ENCODE measurements around the gene MEIS1. TPM values are rescaled to one million over a fixed set of nuclear protein-coding genes. Genes with fewer than 3 reads are reported as not detected.

Gene MEIS1
- total and polyA plus RNA-seq, 2 experiments from 2014 or later: 0.16 to 0.28 TPM

GRCh38 chr2:66604976-66605375 lies 170.1 kb downstream of the MEIS1 start:
- no peaks in the 10 kb centered on the region for H3K36me3 Mint-ChIP-seq (ENCODE audit: low read depth)
- no peak overlapping the region for H3K4me2 ChIP-seq
- no peaks in the 10 kb centered on the region for H3K9me3 Mint-ChIP-seq

More at GRCh38 chr2:66604976-66605375, 170.1 kb downstream of the MEIS1 start:
- Histone ChIP-seq H3K27ac (ENCODE audit: low read depth) (no peak overlapping the region), H3F3A (replicated peaks; ENCODE audit: low read depth) (no peaks in the 10 kb centered on the region), H3K4me1 (ENCODE audit: insufficient read depth) (no peaks in the 10 kb centered on the region), H3K27me3 (ENCODE audit: insufficient read depth) (no peaks in the 10 kb centered on the region), H3K36me3 (ENCODE audit: insufficient read depth) (no peaks in the 10 kb centered on the region), H3K4me3 (no peak overlapping the region), H3K9me2 (ENCODE audit: insufficient read depth) (0 out of 2 replicates have a peak, but pooled peaks cover 3% of the 10 kb centered on the region), H4K20me1 (replicated peaks; ENCODE audit: insufficient read depth) (no peaks in the 10 kb centered on the region), H2AFZ (peak overlapping the region; percentile 81), H3K79me2 (replicated peaks; ENCODE audit: insufficient read depth) (no peaks in the 10 kb centered on the region)
- Mint-ChIP-seq H3K4me3 (no peak overlapping the region), H3K27ac (peak overlapping the region; percentile 27; the same call in 1 of the 2 replicates), H3K4me1 (no peaks in the 10 kb centered on the region), H3K27me3 (ENCODE audit: insufficient read depth, low read depth, poor library complexity) (no peaks in the 10 kb centered on the region)
- TF ChIP-seq REST (IDR thresholded peaks at IDR 0.05; ENCODE audit: unreplicated experiment): no peak
- no peak for TF ChIP-seq CREB1 (CRISPR knock-in tag; IDR thresholded peaks at IDR 0.05; ENCODE audit: low read depth)
- TF ChIP-seq ETS1 (IDR thresholded peaks at IDR 0.05): no peak
- no peak for TF ChIP-seq ZNF331 (CRISPR knock-in tag; IDR thresholded peaks at IDR 0.05; ENCODE audit: low read depth)
- no peak for TF ChIP-seq POLR2AphosphoS5 (IDR thresholded peaks at IDR 0.05; ENCODE audit: low read depth)
- TF ChIP-seq NANOG (IDR thresholded peaks at IDR 0.05; ENCODE audit: borderline replicate concordance): no peak
- no peak for TF ChIP-seq STAT1 (IDR thresholded peaks at IDR 0.05; ENCODE audit: unreplicated experiment)
- TF ChIP-seq, protein P1, sequence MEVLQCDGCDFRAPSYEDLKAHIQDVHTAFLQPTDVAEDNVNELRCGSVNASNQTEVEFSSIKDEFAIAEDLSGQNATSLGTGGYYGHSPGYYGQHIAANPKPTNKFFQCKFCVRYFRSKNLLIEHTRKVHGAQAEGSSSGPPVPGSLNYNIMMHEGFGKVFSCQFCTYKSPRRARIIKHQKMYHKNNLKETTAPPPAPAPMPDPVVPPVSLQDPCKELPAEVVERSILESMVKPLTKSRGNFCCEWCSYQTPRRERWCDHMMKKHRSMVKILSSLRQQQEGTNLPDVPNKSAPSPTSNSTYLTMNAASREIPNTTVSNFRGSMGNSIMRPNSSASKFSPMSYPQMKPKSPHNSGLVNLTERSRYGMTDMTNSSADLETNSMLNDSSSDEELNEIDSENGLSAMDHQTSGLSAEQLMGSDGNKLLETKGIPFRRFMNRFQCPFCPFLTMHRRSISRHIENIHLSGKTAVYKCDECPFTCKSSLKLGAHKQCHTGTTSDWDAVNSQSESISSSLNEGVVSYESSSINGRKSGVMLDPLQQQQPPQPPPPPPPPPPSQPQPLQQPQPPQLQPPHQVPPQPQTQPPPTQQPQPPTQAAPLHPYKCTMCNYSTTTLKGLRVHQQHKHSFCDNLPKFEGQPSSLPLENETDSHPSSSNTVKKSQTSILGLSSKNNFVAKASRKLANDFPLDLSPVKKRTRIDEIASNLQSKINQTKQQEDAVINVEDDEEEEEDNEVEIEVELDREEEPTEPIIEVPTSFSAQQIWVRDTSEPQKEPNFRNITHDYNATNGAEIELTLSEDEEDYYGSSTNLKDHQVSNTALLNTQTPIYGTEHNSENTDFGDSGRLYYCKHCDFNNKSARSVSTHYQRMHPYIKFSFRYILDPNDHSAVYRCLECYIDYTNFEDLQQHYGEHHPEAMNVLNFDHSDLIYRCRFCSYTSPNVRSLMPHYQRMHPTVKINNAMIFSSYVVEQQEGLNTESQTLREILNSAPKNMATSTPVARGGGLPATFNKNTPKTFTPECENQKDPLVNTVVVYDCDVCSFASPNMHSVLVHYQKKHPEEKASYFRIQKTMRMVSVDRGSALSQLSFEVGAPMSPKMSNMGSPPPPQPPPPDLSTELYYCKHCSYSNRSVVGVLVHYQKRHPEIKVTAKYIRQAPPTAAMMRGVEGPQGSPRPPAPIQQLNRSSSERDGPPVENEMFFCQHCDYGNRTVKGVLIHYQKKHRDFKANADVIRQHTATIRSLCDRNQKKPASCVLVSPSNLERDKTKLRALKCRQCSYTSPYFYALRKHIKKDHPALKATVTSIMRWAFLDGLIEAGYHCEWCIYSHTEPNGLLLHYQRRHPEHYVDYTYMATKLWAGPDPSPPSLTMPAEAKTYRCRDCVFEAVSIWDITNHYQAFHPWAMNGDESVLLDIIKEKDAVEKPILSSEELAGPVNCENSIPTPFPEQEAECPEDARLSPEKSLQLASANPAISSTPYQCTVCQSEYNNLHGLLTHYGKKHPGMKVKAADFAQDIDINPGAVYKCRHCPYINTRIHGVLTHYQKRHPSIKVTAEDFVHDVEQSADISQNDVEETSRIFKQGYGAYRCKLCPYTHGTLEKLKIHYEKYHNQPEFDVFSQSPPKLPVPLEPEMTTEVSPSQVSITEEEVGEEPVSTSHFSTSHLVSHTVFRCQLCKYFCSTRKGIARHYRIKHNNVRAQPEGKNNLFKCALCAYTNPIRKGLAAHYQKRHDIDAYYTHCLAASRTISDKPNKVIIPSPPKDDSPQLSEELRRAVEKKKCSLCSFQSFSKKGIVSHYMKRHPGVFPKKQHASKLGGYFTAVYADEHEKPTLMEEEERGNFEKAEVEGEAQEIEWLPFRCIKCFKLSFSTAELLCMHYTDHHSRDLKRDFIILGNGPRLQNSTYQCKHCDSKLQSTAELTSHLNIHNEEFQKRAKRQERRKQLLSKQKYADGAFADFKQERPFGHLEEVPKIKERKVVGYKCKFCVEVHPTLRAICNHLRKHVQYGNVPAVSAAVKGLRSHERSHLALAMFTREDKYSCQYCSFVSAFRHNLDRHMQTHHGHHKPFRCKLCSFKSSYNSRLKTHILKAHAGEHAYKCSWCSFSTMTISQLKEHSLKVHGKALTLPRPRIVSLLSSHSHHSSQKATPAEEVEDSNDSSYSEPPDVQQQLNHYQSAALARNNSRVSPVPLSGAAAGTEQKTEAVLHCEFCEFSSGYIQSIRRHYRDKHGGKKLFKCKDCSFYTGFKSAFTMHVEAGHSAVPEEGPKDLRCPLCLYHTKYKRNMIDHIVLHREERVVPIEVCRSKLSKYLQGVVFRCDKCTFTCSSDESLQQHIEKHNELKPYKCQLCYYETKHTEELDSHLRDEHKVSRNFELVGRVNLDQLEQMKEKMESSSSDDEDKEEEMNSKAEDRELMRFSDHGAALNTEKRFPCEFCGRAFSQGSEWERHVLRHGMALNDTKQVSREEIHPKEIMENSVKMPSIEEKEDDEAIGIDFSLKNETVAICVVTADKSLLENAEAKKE (CRISPR knock-in tag; IDR thresholded peaks at IDR 0.05): no peak
- no peak for DNase-seq (ENCODE audit: low spot score)
- no peak for ATAC-seq
